Ishikawa (cell line): ENCODE data around the gene ACER1.
A peak's percentile ranks its signal among the peaks of the same experiment; 100 is the strongest.

ENCODE experiments used
- CEBPB ChIP-seq: IDR thresholded peaks from 2 replicates; pipeline ENCODE4 v1.6.1; 2012
- CREB1 ChIP-seq: IDR thresholded peaks from 2 replicates; pipeline ENCODE4 v1.6.1; 2012; ENCODE audit warnings: low read depth
- EGR1 ChIP-seq: IDR thresholded peaks from 2 replicates; pipeline ENCODE4 v1.6.1; 2012
- EP300 ChIP-seq: IDR thresholded peaks from 2 replicates; pipeline ENCODE4 v1.6.1; 2012; ENCODE audit warnings: borderline replicate concordance
- FOXM1 ChIP-seq: IDR thresholded peaks from 2 replicates; pipeline ENCODE4 v1.6.1; 2012; ENCODE audit warnings: low read depth, borderline replicate concordance
- NFIC ChIP-seq: IDR thresholded peaks from 2 replicates; pipeline ENCODE4 v1.6.1; 2012
- RAD21 ChIP-seq: IDR thresholded peaks from 2 replicates; pipeline ENCODE4 v1.6.1; 2012; ENCODE audit warnings: low read depth
- TAF1 ChIP-seq: IDR thresholded peaks from 2 replicates; pipeline ENCODE4 v1.6.1; 2012; ENCODE audit warnings: low read depth, mild to moderate bottlenecking
- TCF12 ChIP-seq: IDR thresholded peaks from 2 replicates; pipeline ENCODE4 v1.6.1; 2012; ENCODE audit warnings: low read depth
- TEAD4 ChIP-seq: IDR thresholded peaks from 2 replicates; pipeline ENCODE4 v1.6.1; 2012
- YY1 ChIP-seq: IDR thresholded peaks from 2 replicates; pipeline ENCODE4 v1.6.1; 2012; ENCODE audit warnings: low read depth
- ZBTB7A ChIP-seq: IDR thresholded peaks from 2 replicates; pipeline ENCODE4 v1.6.1; 2012; ENCODE audit warnings: low read depth
- TF ChIP-seq, protein P1 (sequence below): IDR thresholded peaks from 2 replicates; pipeline ENCODE4 v1.6.1; 2012
- TF ChIP-seq, protein P2 (sequence below): IDR thresholded peaks from 2 replicates; pipeline ENCODE4 v1.6.1; 2012; ENCODE audit warnings: low read depth, mild to moderate bottlenecking
- TF ChIP-seq, protein P3 (sequence below): IDR thresholded peaks from 2 replicates; pipeline ENCODE4 v1.6.1; 2012

The ACER1 gene

DNA sequence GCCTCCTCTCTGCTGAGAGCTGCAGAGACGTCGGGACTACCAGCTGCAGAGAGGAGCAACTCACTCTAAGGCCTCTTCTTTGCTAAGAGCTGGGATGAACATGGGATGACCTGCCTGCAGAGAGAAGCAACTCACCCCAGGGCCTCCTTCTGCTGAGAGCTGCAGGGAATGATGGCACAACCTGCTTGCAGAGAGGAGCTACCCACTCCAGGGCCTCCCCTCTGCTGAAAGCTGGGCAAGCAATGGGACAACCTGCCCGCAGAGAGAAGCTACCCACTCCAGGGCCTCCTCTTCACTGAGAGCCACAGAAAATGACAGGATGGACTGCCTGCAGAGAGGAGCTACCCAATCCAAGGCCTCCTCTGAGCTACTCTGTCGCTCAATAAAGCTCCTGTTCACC is 46.7 kb downstream of the ACER1 start:
- TF ChIP-seq, protein P1, sequence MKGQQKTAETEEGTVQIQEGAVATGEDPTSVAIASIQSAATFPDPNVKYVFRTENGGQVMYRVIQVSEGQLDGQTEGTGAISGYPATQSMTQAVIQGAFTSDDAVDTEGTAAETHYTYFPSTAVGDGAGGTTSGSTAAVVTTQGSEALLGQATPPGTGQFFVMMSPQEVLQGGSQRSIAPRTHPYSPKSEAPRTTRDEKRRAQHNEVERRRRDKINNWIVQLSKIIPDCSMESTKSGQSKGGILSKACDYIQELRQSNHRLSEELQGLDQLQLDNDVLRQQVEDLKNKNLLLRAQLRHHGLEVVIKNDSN, result no peak
- no peak for TF ChIP-seq RAD21
- no peak for TF ChIP-seq CEBPB
- TF ChIP-seq, protein P2, sequence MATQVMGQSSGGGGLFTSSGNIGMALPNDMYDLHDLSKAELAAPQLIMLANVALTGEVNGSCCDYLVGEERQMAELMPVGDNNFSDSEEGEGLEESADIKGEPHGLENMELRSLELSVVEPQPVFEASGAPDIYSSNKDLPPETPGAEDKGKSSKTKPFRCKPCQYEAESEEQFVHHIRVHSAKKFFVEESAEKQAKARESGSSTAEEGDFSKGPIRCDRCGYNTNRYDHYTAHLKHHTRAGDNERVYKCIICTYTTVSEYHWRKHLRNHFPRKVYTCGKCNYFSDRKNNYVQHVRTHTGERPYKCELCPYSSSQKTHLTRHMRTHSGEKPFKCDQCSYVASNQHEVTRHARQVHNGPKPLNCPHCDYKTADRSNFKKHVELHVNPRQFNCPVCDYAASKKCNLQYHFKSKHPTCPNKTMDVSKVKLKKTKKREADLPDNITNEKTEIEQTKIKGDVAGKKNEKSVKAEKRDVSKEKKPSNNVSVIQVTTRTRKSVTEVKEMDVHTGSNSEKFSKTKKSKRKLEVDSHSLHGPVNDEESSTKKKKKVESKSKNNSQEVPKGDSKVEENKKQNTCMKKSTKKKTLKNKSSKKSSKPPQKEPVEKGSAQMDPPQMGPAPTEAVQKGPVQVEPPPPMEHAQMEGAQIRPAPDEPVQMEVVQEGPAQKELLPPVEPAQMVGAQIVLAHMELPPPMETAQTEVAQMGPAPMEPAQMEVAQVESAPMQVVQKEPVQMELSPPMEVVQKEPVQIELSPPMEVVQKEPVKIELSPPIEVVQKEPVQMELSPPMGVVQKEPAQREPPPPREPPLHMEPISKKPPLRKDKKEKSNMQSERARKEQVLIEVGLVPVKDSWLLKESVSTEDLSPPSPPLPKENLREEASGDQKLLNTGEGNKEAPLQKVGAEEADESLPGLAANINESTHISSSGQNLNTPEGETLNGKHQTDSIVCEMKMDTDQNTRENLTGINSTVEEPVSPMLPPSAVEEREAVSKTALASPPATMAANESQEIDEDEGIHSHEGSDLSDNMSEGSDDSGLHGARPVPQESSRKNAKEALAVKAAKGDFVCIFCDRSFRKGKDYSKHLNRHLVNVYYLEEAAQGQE, result no peak
- TF ChIP-seq TAF1, result no peak
- no peak for TF ChIP-seq ZBTB7A
- TF ChIP-seq TCF12, result no peak
- no peak for TF ChIP-seq CREB1
- no peak for TF ChIP-seq EP300
- TF ChIP-seq FOXM1, result no peak
- no peak for TF ChIP-seq EGR1
- TF ChIP-seq, protein P3, sequence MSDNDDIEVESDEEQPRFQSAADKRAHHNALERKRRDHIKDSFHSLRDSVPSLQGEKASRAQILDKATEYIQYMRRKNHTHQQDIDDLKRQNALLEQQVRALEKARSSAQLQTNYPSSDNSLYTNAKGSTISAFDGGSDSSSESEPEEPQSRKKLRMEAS, result no peak
- no peak for TF ChIP-seq YY1
- TF ChIP-seq NFIC, result no peak
- no peak for TF ChIP-seq TEAD4

DNA sequence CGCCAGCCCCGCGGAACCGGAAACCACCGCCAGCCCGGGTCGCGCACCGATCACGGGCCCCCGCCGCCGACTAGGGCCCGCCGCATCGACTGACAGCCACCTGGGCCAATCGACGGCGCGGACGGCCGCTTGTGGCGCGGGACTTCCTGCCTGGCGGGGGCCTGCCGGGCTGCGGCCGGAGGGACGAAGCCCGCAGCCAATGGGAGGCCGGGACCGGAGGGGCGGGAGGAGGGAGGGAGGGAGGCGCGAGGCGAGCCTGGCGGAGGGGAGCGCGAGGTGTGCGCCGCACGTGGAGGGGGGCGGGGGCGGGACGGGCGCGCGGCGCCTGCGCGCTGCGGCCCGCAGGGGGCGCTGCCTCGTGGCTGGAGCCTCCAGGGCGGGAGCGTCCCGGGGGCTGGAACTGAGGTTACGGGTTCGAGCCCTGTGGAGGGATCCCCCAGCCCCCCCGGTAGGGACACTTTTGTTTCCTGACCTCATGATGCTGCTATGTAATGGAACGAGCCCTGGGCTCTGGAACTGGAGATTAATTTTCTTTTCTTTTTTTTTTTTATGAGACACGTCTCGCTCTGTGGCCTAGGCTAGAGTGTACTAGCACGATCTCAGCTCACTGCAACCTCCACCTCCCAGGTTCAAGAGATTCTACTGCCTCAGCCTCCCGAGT is 53.4 kb downstream of the ACER1 start, which contains the start of gene MLLT1:
Gene MLLT1 (minus strand): TSS at position 45 of the 661 bp plus-strand sequence. CDS start 191 bp downstream, outside the sequence.
- TF ChIP-seq ZBTB7A (no peak), YY1 (peak; percentile 38; the same call in 1 of the 2 replicates), CREB1 (no peak), TCF12 (peak; percentile 50), RAD21 (peak; percentile 21; the same call in 1 of the 2 replicates), CEBPB (no peak), EP300 (no peak), EGR1 (no peak), FOXM1 (no peak), TAF1 (peak; percentile 15; the same call in 1 of the 2 replicates), NFIC (no peak), TEAD4 (0 out of 2 replicates have a peak, but pooled peaks have one; percentile 21)
- TF ChIP-seq, protein P1, result peak; percentile 41; the same call in 1 of the 2 replicates
- TF ChIP-seq, protein P2, result no peak
- TF ChIP-seq, protein P3, result peak; percentile 99

DNA sequence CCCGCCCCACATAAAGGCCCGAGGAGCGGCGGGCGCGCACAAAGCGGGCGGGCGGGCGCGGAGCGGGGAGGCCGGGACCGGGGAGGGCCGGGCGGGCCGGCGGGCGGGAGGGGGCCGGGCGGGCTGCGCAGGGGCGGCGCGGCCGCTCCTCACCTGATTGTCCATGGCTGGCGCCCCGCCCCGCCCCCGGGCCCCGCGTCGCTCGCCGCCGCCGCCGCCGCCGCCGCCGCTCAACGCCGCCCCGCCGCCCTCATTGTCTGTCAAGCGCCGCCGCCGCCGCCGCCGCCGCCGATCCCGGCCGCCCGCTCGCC is 53.8 kb downstream of the ACER1 start:
- TF ChIP-seq CREB1 (no peak), RAD21 (no peak), ZBTB7A (no peak), FOXM1 (no peak), YY1 (no peak), NFIC (no peak), TEAD4 (no peak), EGR1 (no peak), CEBPB (no peak), TAF1 (no peak), TCF12 (no peak)
- TF ChIP-seq, protein P1, result no peak
- TF ChIP-seq, protein P3, result no peak
- TF ChIP-seq, protein P2, result no peak
